Muscle of leg (tissue), 16 donors: Measurements from ENCODE around the gene ZNF445. TPM values are rescaled to one million over a fixed set of nuclear protein-coding genes. Genes with fewer than 3 reads are reported as not detected.

ENCODE experiments used
- DNase-seq: peaks from one replicate; pipeline ENCODE4 v3.0.0; 2013
- H3K27ac ChIP-seq: one replicate; pipeline ENCODE4 v1.5.1; 2013; ENCODE audit warnings: mild to moderate bottlenecking, low read length, control low read depth
- H3K27me3 ChIP-seq: one replicate; pipeline ENCODE4 v1.6.1; 2013; ENCODE audit warnings: low read length; ENCODE audit not compliant: control insufficient read depth, insufficient read depth
- H3K36me3 ChIP-seq: one replicate; pipeline ENCODE4 v1.6.1; 2013; ENCODE audit warnings: low read length; ENCODE audit not compliant: control insufficient read depth, insufficient read depth
- H3K4me1 ChIP-seq: one replicate; pipeline ENCODE4 v1.6.1; 2013; ENCODE audit warnings: low read length; ENCODE audit not compliant: control insufficient read depth, insufficient read depth
- H3K4me3 ChIP-seq: one replicate; pipeline ENCODE4 v1.5.1; 2013; ENCODE audit warnings: low read length, control low read depth
- H3K9me3 ChIP-seq: replicated peaks from 2 replicates; pipeline ENCODE4 v1.6.1; 2013; ENCODE audit warnings: low read depth, low read length; ENCODE audit not compliant: control insufficient read depth
- WGBS: methylation state at CpG from one replicate; pipeline ENCODE4 v1.1.5; 2013; ENCODE audit warnings: missing lambda C conversion rate; ENCODE audit not compliant: insufficient coverage; 5-methylcytosine and 5-hydroxymethylcytosine counted together
- long read RNA-seq, 11 donors: transcript quantifications; one replicate each; lab custom pipeline, GENCODE V29; 2026
- polyA plus RNA-seq, 8 donors: library from polyadenylated mRNA; unstranded; fragments of 120-200 nt; gene quantifications; one replicate each; pipeline versions ENCODE4 v1.2.1 to v1.2.3, GENCODE V29; 2013; ENCODE audit warnings: inconsistent platforms in 1 of 8, low replicate concordance in 1 of 8; ENCODE audit not compliant: insufficient read length in 8 of 8, insufficient read depth in 1 of 8
- total RNA-seq: library from RNA; stranded (reverse); fragments of 120-200 nt; gene quantifications from one replicate; pipeline ENCODE4 v1.2.4, GENCODE V29; 2013

ZNF445 gene
- total RNA-seq: 12.7 TPM
- polyA plus RNA-seq: 10 to 100 TPM; 11.8 to 17.8 (median 13.5) TPM
- long read RNA-seq, donor 1, full-length matches to known transcripts: 2 of 2 reads
- long read RNA-seq, donor 1, partial matches to known transcripts: 0 of 2 reads
- long read RNA-seq, donor 1, other reads (novel, unspliced or antisense): 0 of 2 reads
- long read RNA-seq, donor 2: 0 reads
- long read RNA-seq, donor 3, full-length matches to known transcripts: 1 of 9 reads
- long read RNA-seq, donor 3, partial matches to known transcripts: 0 of 9 reads
- long read RNA-seq, donor 3, other reads (novel, unspliced or antisense): 8 of 9 reads
- long read RNA-seq, donor 4, full-length matches to known transcripts: 2 of 2 reads
- long read RNA-seq, donor 4, partial matches to known transcripts: 0 of 2 reads
- long read RNA-seq, donor 4, other reads (novel, unspliced or antisense): 0 of 2 reads
- long read RNA-seq, donor 5, full-length matches to known transcripts: 4 of 4 reads
- long read RNA-seq, donor 5, partial matches to known transcripts: 0 of 4 reads
- long read RNA-seq, donor 5, other reads (novel, unspliced or antisense): 0 of 4 reads
- long read RNA-seq, donor 6, full-length matches to known transcripts: 1 of 1 reads
- long read RNA-seq, donor 6, partial matches to known transcripts: 0 of 1 reads
- long read RNA-seq, donor 6, other reads (novel, unspliced or antisense): 0 of 1 reads
- long read RNA-seq, donor 7, full-length matches to known transcripts: 2 of 2 reads
- long read RNA-seq, donor 7, partial matches to known transcripts: 0 of 2 reads
- long read RNA-seq, donor 7, other reads (novel, unspliced or antisense): 0 of 2 reads
- long read RNA-seq, donor 8, full-length matches to known transcripts: 2 of 2 reads
- long read RNA-seq, donor 8, partial matches to known transcripts: 0 of 2 reads
- long read RNA-seq, donor 8, other reads (novel, unspliced or antisense): 0 of 2 reads
- long read RNA-seq, donor 9: 0 reads
- long read RNA-seq, donor 10, full-length matches to known transcripts: 1 of 10 reads
- long read RNA-seq, donor 10, partial matches to known transcripts: 9 of 10 reads
- long read RNA-seq, donor 10, other reads (novel, unspliced or antisense): 0 of 10 reads
- long read RNA-seq, donor 11: 0 reads

- H3K4me3 ChIP-seq: peak within 1 kb of the TSS; percentile 76
- H3K27ac ChIP-seq: peak within 1 kb of the TSS; percentile 55
- no peaks in the 10 kb centered on the region for H3K27me3 ChIP-seq
- H3K4me1 ChIP-seq: peaks cover 7% of the 10 kb centered on the region
- DNase-seq: peak; percentile 90
- no peaks in the 10 kb centered on the region for H3K36me3 ChIP-seq
- H3K9me3 ChIP-seq: no peaks in the 10 kb centered on the region
- WGBS: under 1% methylated on average over 56 of the region's 69 CpGs
Observed at GRCh38 chr3:44477312-44478030, at the start of gene ZNF445. ZNF445 (minus strand) TSS chr3:44477670; CDS start chr3:44455549, 22,121 bp downstream.

DNA sequence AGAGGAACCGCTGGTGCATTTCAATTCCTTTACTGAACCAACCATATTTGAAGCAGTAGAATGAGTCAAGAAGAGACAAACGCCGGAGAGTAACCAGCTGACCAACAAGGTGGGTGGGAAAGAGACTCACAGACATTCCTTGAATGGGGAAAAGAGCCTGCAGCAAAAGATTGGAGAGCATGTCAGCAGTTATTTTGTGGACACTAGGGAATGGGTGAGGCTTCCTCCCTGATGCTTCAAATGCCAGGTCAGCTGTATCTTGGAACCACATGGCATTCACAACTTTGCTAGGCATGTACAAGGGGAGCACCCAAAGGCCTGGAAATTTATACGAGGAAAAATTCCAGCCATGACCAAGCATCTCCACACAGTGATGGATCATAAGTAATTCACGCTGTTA, 47.6 kb upstream of the ZNF445 start:
- 93% methylated on average over 3 of the region's 5 CpGs for WGBS
- H3K4me1 ChIP-seq: no peaks in the 10 kb centered on the region
- no peaks in the 10 kb centered on the region for H3K9me3 ChIP-seq
- peaks cover 4% of the 10 kb centered on the region for H3K27me3 ChIP-seq
- no peak overlapping the region for H3K27ac ChIP-seq
- no peaks in the 10 kb centered on the region for H3K36me3 ChIP-seq
- DNase-seq: no peak
- no peak overlapping the region for H3K4me3 ChIP-seq

- Histone ChIP-seq H3K9me3 (no peaks in the 10 kb centered on the region), H3K27me3 (peaks cover 7% of the 10 kb centered on the region), H3K36me3 (no peaks in the 10 kb centered on the region), H3K4me1 (no peaks in the 10 kb centered on the region), H3K4me3 (no peak overlapping the region), H3K27ac (no peak overlapping the region)
- DNase-seq: no peak
- 38% methylated on average over 7 of the region's 7 CpGs for WGBS
Observed at GRCh38 chr3:44522494-44522933, 45.0 kb upstream of the ZNF445 start.

GRCh38 chr3:44521721-44522120, 44.3 kb upstream of the ZNF445 start:
- Histone ChIP-seq H3K27ac (no peak overlapping the region), H3K4me1 (no peaks in the 10 kb centered on the region), H3K36me3 (no peaks in the 10 kb centered on the region), H3K27me3 (peaks cover 7% of the 10 kb centered on the region), H3K9me3 (no peaks in the 10 kb centered on the region), H3K4me3 (no peak overlapping the region)
- WGBS: no CpG with 5 or more reads among the region's 3 CpGs
- no peak for DNase-seq

- DNase-seq: no peak
- Histone ChIP-seq H3K4me3 (no peak overlapping the region), H3K4me1 (no peaks in the 10 kb centered on the region), H3K27ac (no peak overlapping the region), H3K9me3 (no peaks in the 10 kb centered on the region), H3K27me3 (peaks cover 7% of the 10 kb centered on the region), H3K36me3 (no peaks in the 10 kb centered on the region)
- no CpG with 5 or more reads among the region's 2 CpGs for WGBS
Observed at GRCh38 chr3:44518782-44519156, 41.3 kb upstream of the ZNF445 start.

- Histone ChIP-seq H3K27ac (no peak overlapping the region), H3K36me3 (no peaks in the 10 kb centered on the region), H3K4me1 (peaks cover 1% of the 10 kb centered on the region), H3K9me3 (no peaks in the 10 kb centered on the region), H3K27me3 (peaks cover 5% of the 10 kb centered on the region), H3K4me3 (no peak overlapping the region)
- WGBS: no CpG with 5 or more reads among the region's 3 CpGs
- DNase-seq: no peak
Observed at GRCh38 chr3:44516230-44516629, 38.8 kb upstream of the ZNF445 start.

DNA sequence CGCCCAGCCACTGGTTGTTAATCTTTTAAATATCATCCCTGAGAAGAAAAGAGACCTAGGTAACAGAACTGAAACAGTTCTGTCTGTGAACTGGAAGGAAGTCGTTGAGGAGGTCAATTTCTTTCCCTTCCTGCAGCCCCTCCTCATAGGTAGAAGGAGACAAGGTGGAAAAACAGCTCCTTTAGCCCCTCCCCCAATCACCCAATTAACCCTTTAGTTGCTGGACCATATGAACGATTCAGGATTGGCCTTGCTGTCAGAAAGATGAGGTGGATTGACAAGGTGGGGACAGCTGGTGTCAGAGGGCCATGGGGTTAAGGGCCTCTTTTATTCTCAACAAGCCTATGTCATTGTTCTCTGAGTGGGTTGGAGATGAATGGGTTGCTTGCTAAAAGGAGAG, 36.0 kb upstream of the ZNF445 start:
- DNase-seq: no peak
- no CpG with 5 or more reads among the region's 3 CpGs for WGBS

GRCh38 chr3:44511238-44511566, 33.7 kb upstream of the ZNF445 start:
- H3K36me3 ChIP-seq: no peaks in the 10 kb centered on the region
- peaks cover 9% of the 10 kb centered on the region for H3K4me1 ChIP-seq
- peak; percentile 8 for DNase-seq
- whole genome bisulfite sequencing: no CpG with 5 or more reads among the region's 4 CpGs
- H3K27me3 ChIP-seq: no peaks in the 10 kb centered on the region
- peak overlapping the region; percentile 79 for H3K4me3 ChIP-seq
- H3K27ac ChIP-seq: peak overlapping the region; percentile 92
- H3K9me3 ChIP-seq: no peaks in the 10 kb centered on the region

More for the DNA sequence above, 36.0 kb upstream of the ZNF445 start:
- Histone ChIP-seq H3K4me3 (no peak overlapping the region), H3K36me3 (no peaks in the 10 kb centered on the region), H3K9me3 (no peaks in the 10 kb centered on the region), H3K27ac (no peak overlapping the region), H3K27me3 (peaks cover 3% of the 10 kb centered on the region), H3K4me1 (peaks cover 9% of the 10 kb centered on the region)

DNA sequence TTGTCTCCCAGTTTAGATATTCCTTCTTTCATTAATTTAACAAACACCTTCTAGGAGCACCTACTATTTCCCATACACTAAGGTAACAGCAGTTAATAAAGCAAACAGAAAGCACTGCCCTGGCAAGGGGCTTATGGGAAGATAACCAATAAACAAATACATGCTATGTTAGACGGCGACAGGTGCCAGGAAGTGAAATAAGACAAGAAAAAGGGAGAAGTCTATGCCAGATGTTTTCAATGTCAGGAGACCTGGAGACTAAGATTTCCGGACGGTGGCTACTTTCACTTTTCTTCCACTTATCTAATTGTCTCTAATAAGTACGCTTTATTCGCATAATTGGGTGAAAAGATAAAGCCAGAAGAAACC, 32.5 kb upstream of the ZNF445 start:
- peaks cover 3% of the 10 kb centered on the region for H3K9me3 ChIP-seq
- H3K27ac ChIP-seq: peak overlapping the region; percentile 84
- peaks cover 9% of the 10 kb centered on the region for H3K4me1 ChIP-seq
- no peaks in the 10 kb centered on the region for H3K27me3 ChIP-seq
- H3K4me3 ChIP-seq: peak overlapping the region; percentile 79
- 0% methylated on average over 1 of the region's 6 CpGs for WGBS
- DNase-seq: peak; percentile 71
- H3K36me3 ChIP-seq: no peaks in the 10 kb centered on the region
